ENCODE data around the gene C10orf105.

The C10orf105 gene

DNA sequence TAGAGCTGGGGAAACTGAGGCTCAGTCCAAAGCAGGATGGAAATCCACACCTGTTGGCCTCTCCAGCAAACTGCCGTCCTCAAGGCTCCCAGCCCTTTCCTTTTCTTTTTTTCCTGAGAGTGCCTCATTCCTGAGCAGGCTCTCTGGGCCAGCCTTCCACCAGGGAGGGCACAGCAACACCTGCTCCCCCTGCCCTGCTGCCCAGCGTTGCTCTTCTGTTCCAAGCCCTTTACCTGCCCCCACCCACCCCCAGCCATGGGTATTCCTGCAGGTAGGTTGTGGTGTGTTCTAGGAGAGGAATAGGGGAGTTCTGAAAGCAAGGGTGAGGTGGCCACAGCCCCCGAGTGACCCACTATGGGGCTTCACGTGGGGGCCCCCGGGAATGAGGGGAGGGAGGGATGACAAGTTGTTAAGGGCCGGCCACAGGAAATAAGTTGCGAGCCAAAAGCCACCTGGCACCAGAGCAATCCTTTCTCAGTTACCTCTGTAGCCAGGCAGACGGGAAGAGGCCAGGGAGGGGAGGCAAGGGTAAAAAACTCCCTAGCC lies 34.5 kb upstream of the C10orf105 start:
- TF ChIP-seq, protein P1, sequence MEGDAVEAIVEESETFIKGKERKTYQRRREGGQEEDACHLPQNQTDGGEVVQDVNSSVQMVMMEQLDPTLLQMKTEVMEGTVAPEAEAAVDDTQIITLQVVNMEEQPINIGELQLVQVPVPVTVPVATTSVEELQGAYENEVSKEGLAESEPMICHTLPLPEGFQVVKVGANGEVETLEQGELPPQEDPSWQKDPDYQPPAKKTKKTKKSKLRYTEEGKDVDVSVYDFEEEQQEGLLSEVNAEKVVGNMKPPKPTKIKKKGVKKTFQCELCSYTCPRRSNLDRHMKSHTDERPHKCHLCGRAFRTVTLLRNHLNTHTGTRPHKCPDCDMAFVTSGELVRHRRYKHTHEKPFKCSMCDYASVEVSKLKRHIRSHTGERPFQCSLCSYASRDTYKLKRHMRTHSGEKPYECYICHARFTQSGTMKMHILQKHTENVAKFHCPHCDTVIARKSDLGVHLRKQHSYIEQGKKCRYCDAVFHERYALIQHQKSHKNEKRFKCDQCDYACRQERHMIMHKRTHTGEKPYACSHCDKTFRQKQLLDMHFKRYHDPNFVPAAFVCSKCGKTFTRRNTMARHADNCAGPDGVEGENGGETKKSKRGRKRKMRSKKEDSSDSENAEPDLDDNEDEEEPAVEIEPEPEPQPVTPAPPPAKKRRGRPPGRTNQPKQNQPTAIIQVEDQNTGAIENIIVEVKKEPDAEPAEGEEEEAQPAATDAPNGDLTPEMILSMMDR (IDR thresholded peaks at IDR 0.05; ENCODE audit: extremely low read depth, missing control alignments): no peak
- no peak for DNase-seq (ENCODE audit: low spot score)

DNA sequence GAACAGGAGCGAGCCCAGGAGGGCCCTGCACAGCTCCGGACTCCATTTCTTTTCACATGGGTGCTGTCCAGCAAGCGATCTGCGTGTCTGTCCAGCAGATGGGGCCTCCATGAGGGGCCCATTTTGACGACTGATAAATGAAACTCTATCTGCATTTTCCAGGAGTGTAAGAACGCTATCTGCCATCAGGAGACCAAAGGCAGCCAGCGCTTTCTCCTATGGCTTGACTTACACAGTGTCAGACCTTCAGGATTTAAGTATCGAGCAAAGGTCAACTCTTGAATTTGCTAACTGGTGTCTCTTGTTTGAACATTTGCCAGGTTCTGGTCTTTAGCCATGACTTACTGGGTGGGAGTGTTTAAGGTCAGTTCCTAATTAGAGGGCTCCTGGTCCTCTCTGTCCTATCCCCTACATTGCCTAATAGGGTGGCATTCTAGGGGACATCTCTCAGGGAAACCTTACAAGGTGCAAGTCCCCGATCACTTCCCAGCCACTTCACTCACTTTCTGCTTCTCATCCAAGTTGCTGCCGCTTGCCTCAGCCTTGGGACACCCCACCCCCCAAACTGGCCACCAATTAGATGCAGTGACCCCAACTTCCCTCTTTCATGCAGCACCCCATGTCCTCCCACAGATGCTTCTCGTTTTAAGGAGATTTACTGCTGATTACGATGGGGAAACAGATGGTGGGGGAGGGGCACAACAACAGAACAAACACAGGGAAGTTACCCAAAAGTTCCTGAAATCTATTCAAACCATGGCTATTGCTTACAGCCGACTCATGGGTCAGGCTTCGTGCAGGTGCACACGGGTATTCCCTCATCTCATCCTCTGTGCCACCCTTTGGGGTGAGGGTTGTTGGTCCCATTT lies 33.7 kb upstream of the C10orf105 start:
- DNase-seq (ENCODE audit: low spot score): no peak
- TF ChIP-seq, protein P1 (IDR thresholded peaks at IDR 0.05; ENCODE audit: extremely low read depth, missing control alignments): no peak

DNA sequence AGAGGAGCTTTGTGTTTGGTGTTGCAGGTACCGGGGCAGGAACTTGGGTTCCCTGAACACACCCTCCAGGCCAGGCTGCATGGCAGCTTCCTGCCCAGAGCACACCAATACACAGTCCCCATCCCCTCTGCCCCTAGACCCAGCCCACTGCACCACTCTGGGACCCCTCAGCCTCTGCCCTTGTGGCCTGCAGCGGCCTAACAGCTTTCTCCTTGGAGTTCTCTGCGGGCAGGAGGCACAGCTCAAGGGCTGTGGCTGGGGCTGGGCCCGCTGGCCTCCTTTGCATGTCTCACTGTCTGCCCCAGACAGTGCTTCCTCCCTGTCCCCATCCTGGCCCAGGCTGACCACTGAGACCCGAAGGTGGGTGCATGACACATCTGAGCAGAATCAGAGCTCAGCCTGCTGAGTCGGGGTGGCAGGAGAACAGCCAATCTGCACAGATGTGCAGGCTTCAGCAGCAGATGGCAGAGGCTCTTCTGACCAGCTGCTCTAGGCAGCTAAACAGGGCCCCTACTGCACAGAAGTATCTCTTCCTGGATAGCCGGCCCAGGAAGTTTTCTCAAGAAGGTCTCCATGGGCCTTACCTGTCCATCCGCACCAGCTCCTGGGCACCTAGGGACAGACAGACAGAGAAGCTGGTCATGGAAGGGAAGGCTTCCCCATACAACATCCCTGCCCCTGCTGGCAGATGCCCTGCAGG lies 33.0 kb upstream of the C10orf105 start:
- TF ChIP-seq, protein P1 (IDR thresholded peaks at IDR 0.05; ENCODE audit: extremely low read depth, missing control alignments): no peak
- DNase-seq (ENCODE audit: low spot score): no peak

DNA sequence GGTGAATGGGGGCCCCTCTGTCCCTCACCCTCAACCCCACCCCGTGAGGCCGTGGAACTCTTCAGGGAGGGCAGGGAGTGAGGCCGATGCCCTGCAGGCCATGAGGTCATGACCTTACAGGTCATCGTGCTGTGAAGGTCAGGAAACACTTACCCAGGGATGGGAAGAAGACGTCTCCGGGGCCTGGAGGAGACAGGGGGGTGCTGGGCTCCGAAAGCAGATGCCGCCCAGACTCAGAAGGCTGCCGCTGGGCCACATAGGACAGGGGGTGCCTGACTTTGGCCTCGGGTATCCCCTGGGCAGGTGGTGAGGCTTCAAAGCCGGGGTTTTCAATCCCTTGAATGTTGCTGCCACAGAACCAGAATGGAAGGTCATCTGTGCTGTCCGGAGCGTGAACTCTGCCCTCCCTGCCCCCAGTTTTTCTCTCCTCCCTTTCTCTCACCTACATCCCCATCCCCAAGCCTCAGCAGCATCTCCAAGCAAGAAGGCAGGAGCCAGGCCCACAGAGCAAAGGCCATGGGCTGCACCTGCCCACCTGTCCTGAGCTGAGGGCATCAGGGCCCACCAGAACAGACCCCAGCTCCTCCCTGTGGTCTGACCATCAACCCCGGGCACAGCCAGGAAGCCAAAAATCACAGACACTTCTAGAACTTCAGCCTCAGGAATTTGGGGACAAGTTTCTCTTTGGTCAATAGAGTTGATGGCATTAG lies 32.1 kb upstream of the C10orf105 start:
- DNase-seq (ENCODE audit: low spot score): no peak
- TF ChIP-seq, protein P1 (IDR thresholded peaks at IDR 0.05; ENCODE audit: extremely low read depth, missing control alignments): no peak

DNA sequence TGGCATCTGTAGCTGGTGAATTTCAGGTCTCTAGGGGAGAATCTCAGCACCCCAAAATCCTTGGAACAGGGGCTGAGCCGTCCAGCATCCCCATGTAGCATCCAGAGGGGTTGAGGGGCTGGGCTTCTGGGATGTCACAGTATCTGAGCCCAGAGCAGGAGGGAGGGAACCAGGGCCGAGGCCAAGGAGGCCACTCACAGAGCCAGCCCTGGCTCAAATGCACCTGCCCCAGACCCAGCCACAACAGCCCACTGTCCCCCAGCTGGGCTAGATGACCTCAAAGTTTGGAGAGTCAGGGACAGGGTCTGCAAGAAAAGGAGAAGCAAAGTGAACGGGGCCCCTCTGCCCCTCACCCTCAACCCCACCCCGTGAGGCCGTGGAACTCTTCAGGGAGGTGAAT lies 31.4 kb upstream of the C10orf105 start:
- no peak for DNase-seq (ENCODE audit: low spot score)
- TF ChIP-seq, protein P1 (IDR thresholded peaks at IDR 0.05; ENCODE audit: extremely low read depth, missing control alignments): no peak

DNA sequence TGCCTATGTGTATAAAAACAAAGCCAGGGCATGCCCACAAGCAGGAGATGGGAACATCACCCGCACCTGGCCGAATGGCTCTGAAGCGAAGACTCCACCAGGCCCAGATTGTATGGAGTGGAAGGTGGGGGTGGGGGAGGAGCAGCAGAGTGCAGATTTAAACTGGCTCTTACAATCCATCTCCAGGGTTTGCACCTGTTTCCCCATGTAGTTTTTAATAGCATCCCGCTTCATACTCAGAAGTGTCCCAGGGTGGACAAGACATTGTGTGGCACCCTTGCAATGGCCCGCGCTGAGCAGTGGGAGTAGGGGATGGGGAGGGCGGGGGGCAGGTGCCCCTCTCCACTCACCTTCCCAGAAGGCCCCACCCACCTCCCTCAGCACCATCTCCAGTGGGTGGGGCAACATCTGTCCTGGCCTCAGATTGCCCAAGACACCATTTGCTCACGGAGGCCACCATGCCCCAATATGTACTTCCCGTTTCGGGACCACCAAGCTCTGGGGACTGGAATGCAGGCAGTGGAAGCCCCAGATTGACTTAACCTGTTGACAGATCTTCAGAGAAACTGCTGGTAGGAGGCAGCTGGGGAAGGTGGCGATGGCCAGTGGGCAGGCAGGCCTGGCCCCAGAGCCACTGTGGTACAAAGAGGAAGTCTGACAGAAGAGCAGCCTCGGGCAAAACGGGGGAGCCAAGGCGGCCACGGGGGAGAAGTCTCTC lies 30.7 kb upstream of the C10orf105 start:
- TF ChIP-seq, protein P1 (IDR thresholded peaks at IDR 0.05; ENCODE audit: extremely low read depth, missing control alignments): no peak
- no peak for DNase-seq (ENCODE audit: low spot score)

Data from GM20000 (cell line).